Measurements from ENCODE around the gene CIDEC.

DNA sequence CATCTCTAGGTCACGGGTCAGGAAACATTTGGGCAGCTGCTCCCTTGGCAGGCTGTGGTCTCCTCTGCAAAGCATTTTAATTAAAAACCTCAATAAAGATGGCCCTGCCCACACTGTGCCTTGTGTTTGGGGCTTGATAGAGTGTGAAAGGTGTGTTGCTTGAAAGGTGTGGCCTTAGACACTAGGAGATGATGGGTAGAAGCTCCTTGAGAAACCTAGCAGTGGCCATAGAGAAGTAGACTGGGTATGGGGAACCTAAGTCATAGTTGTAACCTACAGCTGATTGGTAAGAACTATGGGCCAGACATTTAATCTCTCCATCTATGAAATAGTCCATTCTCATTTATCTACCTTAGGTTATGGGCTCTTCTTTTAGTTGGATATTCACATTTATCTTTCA lies 13.7 kb upstream of the CIDEC start:
- TF ChIP-seq POLR2A (IDR thresholded peaks at IDR 0.05): no peak
- TF ChIP-seq, protein P1, sequence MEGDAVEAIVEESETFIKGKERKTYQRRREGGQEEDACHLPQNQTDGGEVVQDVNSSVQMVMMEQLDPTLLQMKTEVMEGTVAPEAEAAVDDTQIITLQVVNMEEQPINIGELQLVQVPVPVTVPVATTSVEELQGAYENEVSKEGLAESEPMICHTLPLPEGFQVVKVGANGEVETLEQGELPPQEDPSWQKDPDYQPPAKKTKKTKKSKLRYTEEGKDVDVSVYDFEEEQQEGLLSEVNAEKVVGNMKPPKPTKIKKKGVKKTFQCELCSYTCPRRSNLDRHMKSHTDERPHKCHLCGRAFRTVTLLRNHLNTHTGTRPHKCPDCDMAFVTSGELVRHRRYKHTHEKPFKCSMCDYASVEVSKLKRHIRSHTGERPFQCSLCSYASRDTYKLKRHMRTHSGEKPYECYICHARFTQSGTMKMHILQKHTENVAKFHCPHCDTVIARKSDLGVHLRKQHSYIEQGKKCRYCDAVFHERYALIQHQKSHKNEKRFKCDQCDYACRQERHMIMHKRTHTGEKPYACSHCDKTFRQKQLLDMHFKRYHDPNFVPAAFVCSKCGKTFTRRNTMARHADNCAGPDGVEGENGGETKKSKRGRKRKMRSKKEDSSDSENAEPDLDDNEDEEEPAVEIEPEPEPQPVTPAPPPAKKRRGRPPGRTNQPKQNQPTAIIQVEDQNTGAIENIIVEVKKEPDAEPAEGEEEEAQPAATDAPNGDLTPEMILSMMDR (IDR thresholded peaks at IDR 0.05): no peak
